ENCODE measurements around the gene MKS1.

DNA sequence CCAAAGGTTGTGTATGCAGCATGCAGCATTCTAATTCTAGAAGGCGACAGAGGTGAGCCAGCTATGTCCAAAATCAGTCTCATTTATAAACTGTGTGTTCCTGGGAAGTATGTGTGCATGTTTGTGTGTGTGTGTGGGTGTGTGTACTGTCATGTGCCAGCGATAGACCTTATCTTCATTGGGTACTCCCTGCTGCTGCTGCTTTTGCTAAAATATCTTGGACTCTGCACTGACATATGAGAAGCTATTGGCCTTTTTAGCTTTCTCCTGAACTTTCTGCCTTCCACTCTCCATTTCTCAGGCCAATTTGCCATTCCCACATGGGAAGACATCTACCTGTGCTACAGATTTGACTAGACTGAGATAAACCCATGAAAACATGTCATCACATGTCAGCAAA lies 17.3 kb upstream of the MKS1 start:
- TF ChIP-seq, protein P1, sequence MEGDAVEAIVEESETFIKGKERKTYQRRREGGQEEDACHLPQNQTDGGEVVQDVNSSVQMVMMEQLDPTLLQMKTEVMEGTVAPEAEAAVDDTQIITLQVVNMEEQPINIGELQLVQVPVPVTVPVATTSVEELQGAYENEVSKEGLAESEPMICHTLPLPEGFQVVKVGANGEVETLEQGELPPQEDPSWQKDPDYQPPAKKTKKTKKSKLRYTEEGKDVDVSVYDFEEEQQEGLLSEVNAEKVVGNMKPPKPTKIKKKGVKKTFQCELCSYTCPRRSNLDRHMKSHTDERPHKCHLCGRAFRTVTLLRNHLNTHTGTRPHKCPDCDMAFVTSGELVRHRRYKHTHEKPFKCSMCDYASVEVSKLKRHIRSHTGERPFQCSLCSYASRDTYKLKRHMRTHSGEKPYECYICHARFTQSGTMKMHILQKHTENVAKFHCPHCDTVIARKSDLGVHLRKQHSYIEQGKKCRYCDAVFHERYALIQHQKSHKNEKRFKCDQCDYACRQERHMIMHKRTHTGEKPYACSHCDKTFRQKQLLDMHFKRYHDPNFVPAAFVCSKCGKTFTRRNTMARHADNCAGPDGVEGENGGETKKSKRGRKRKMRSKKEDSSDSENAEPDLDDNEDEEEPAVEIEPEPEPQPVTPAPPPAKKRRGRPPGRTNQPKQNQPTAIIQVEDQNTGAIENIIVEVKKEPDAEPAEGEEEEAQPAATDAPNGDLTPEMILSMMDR (IDR thresholded peaks at IDR 0.05): no peak
- no peak for TF ChIP-seq POLR2A (IDR thresholded peaks at IDR 0.05)
- no peak for TF ChIP-seq EP300 (IDR thresholded peaks at IDR 0.05)

All from upper lobe of left lung (tissue), 4 donors.